HepG2 (cell line): ENCODE data around the gene PIP5K1C.

Experiments
- ARID3A ChIP-seq: IDR thresholded peaks from 2 replicates; pipeline ENCODE4 v1.6.1; 2012; ENCODE audit warnings: low read depth, low read length, improper control_type of control experiment
- ATAD3A ChIP-seq: sonication (generic); formaldehyde crosslinking; IDR thresholded peaks from 2 replicates; pipeline ENCODE4 v1.4.0; 2020; ENCODE audit warnings: missing genetic modification reagents
- ATF4 ChIP-seq, 2 experiments: fragments of 450-650 bp in 1 of 2; sonication (generic) in 1 of 2; formaldehyde crosslinking; IDR thresholded peaks; 2 replicates each; pipeline versions ENCODE4 v1.5.0 to v1.8.0; 2020 to 2022; ENCODE audit warnings: mild to moderate bottlenecking in 1 of 2, missing genetic modification reagents in 1 of 2
- CHD2 ChIP-seq: IDR thresholded peaks from 2 replicates; pipeline ENCODE4 v1.6.1; 2011; ENCODE audit warnings: low read depth, low read length, improper control_type of control experiment
- CTCF ChIP-seq: sonication (generic); formaldehyde crosslinking; IDR thresholded peaks from 2 replicates; pipeline ENCODE4 v1.5.0; 2020; ENCODE audit warnings: mild to moderate bottlenecking, missing genetic modification reagents, moderate library complexity
- JUNB ChIP-seq: sonication (generic); formaldehyde crosslinking; IDR thresholded peaks from 2 replicates; pipeline ENCODE4 v1.8.0; 2022; ENCODE audit warnings: missing genetic modification reagents, mild to moderate bottlenecking, borderline replicate concordance
- MNT ChIP-seq: fragments of 450-650 bp; IDR thresholded peaks from 2 replicates; pipeline ENCODE4 v1.6.1; 2016
- POLR2A ChIP-seq, 2 experiments: IDR thresholded peaks; 2 replicates each; pipeline ENCODE4 v1.6.1; 2011; ENCODE audit warnings: low read depth in 2 of 2, low read length in 2 of 2, mild to moderate bottlenecking in 1 of 2, moderate library complexity in 1 of 2; ENCODE audit not compliant: insufficient read depth in 1 of 2
- ZBTB10 ChIP-seq: sonication (generic); formaldehyde crosslinking; IDR thresholded peaks from 2 replicates; pipeline ENCODE4 v1.4.0; 2020; ENCODE audit warnings: missing genetic modification reagents, borderline replicate concordance
- ZFP1 ChIP-seq: IDR thresholded peaks from 2 replicates; pipeline ENCODE4 v1.6.1; 2016
- ZKSCAN5 ChIP-seq: sonication (generic); formaldehyde crosslinking; IDR thresholded peaks from 2 replicates; pipeline ENCODE4 v1.5.1; 2020; ENCODE audit warnings: mild to moderate bottlenecking, missing genetic modification reagents

DNA sequence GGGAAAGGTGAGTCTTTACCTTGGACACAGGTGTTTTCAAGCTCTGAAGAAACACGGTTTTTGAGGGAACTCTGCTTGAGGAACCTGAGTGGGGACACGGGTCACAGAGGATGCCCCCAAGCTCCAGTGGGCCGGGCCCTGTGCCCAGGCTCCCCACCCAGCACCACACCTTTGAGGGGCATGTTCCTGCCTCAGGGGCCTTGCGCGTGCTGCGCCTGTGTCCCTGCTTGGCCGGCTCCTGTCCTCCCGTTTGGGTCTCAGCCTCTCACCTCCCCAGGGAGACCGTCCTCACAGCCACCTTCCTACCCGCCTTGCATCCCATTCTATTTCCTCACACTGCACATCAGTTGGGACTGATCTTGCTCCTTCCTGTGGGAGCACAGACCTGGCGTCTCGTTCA lies 21.1 kb downstream of the PIP5K1C start:
- TF ChIP-seq MNT: no peak
- no peak for TF ChIP-seq CTCF (CRISPR knock-in tag)
- no peak for TF ChIP-seq ZKSCAN5 (CRISPR knock-in tag)
- no peak for TF ChIP-seq POLR2A (IDR thresholded peaks at IDR 0.05; ENCODE audit: insufficient read depth in 1 of 2, low read depth in 2 of 2, low read length in 2 of 2)
- no peak for TF ChIP-seq ATAD3A
- no peak for TF ChIP-seq ATF4 (CRISPR knock-in tag; IDR thresholded peaks at IDR 0.05)
- no peak for TF ChIP-seq ARID3A
- no peak for TF ChIP-seq JUNB (CRISPR knock-in tag)
- TF ChIP-seq CHD2: no peak
- TF ChIP-seq ZBTB10 (CRISPR knock-in tag): no peak
- no peak for TF ChIP-seq ZFP1
